ENCODE data around the gene ARHGEF16. TPM values are rescaled to one million over a fixed set of nuclear protein-coding genes. Genes with fewer than 3 reads are reported as not detected.

ARHGEF16 gene
- total and polyA plus RNA-seq, 11 donors = 0.31 to 1.4 (median 0.51) TPM

GRCh38 chr1:3525551-3526482 lies 71.4 kb downstream of the ARHGEF16 start:
- 80 to 89% (median 83%) methylated on average over 17 to 24 of the region's 24 CpGs for WGBS, 4 donors
- ATAC-seq (no peak), DNase-seq (no peak)
- no peak overlapping the region for H3K4me3 ChIP-seq
- H3K9me3 ChIP-seq = no peaks in the 10 kb centered on the region
- no peaks in the 10 kb centered on the region for H3K27me3 ChIP-seq
- H3K27ac ChIP-seq = no peak overlapping the region
- no peak for TF ChIP-seq CTCF (IDR thresholded peaks at IDR 0.05)
- TF ChIP-seq POLR2A (IDR thresholded peaks at IDR 0.05) = no peak
- peaks cover 5 to 31% (median 19%) of the 10 kb centered on the region in 12 donors for H3K4me1 ChIP-seq
- H3K36me3 ChIP-seq = no peaks in the 10 kb centered on the region
- intact Hi-C loops (cut with DNase I) = loop anchor here in 1 of 10 donors (5.0 kb wide), 1 partner anchor 39 kb away; no protein-coding TSS in a partner anchor

- H3K4me3 ChIP-seq = no peak overlapping the region
Measured at GRCh38 chr1:3527774-3528173, 73.3 kb downstream of the ARHGEF16 start.

DNA sequence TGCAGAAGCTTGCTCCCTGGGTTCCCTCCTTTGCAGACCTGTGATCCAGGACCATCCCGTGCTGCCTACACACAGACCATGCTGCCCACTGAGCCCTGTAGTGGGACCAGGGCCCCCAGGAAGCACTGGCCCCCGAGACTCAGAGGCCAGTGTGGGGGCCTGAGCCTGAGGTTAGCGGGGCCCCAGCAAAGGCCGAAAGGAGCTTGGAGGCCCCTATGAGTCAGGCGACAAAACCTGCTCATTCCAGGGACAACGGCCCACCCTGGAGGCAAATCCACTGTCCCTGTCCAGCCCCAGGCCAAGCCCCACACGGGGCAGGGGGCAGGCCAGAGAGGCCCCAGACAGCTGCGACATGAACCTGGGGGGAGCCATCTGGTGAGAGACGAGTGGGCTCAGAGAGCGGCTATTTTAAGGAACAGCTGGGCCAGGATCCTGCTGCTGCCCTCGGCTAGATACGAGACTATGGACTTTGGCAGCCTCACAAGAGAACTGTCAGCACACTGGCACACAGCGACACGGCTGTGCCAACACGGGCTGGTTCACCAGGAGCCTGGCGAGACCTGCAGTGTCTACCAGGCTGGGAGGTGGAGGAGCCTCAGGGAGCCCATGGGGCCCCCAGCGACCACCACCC lies 74.7 kb downstream of the ARHGEF16 start:
- H3K4me1 ChIP-seq = peaks cover 5 to 42% (median 20%) of the 10 kb centered on the region in 12 donors
- no peaks in the 10 kb centered on the region for H3K27me3 ChIP-seq
- no peaks in the 10 kb centered on the region for H3K36me3 ChIP-seq
- WGBS, 4 donors = 48 to 54% (median 51%) methylated on average over 14 to 17 of the region's 17 CpGs
- DNase-seq (peak; percentile 76 to 89 (median 81)), ATAC-seq (peak; percentile 77 to 88 (median 85))
- H3K9me3 ChIP-seq = no peaks in the 10 kb centered on the region
- intact Hi-C loops (cut with DNase I) = loop anchor here in 2 of 10 donors (2.0 to 5.0 kb wide), 2 partner anchors 20 to 42 kb away; no protein-coding TSS in a partner anchor
- peak overlapping the region in 11 of 12 donors; percentile 60 to 87 (median 73) for H3K27ac ChIP-seq
- peak overlapping the region in 2 of 12 donors; percentile 69 to 85 for H3K4me3 ChIP-seq
- TF ChIP-seq CTCF (IDR thresholded peaks at IDR 0.05) (no peak), POLR2A (IDR thresholded peaks at IDR 0.05) (no peak)

More at GRCh38 chr1:3527774-3528173, 73.3 kb downstream of the ARHGEF16 start:
- 72 to 85% (median 81%) methylated on average over 10 to 12 of the region's 12 CpGs for WGBS, 4 donors
- ATAC-seq = no peak
- TF ChIP-seq CTCF (IDR thresholded peaks at IDR 0.05) = no peak
- no peak for TF ChIP-seq POLR2A (IDR thresholded peaks at IDR 0.05)
- Histone ChIP-seq H3K27me3 (no peaks in the 10 kb centered on the region), H3K27ac (no peak overlapping the region), H3K9me3 (no peaks in the 10 kb centered on the region), H3K36me3 (no peaks in the 10 kb centered on the region), H3K4me1 (peaks cover 5 to 42% (median 20%) of the 10 kb centered on the region in 12 donors)
- DNase-seq = no peak
- intact Hi-C loops (cut with DNase I) = loop anchor here in 2 of 10 donors (2.0 to 5.0 kb wide), 2 partner anchors 21 to 40 kb away; no protein-coding TSS in a partner anchor

Measured in heart left ventricle (tissue), 16 donors.